H1 (cell line): ENCODE data around the gene PBX1. TPM values are rescaled to one million over a fixed set of nuclear protein-coding genes. Genes with fewer than 3 reads are reported as not detected.

Experiments
- CTCF ChIA-PET: fragments of 300-600 bp; sonication (Branson Sonifier 250); formaldehyde crosslinking; loops from one replicate; lab custom pipeline; 2021; ENCODE audit not compliant: partially characterized antibody; lab: Charles Lee
- POLR2A ChIA-PET: fragments of 300-600 bp; sonication (Branson Sonifier 250); formaldehyde crosslinking; loops from one replicate; lab custom pipeline; 2021; ENCODE audit warnings: inconsistent platforms; ENCODE audit not compliant: partially characterized antibody; lab: Charles Lee
- DNase-seq, 2 experiments: peaks; one replicate each; pipeline versions ENCODE4 v3.0.0 to v3.0.0-alpha.2; 2010 to 2022; ENCODE audit warnings: low spot score in 2 of 2, low read depth in 1 of 2, mixed read lengths in 1 of 2
- FAIRE-seq: peaks from 2 replicates; lab custom pipeline; 2011; peaks lifted over from hg19 to GRCh38; lab: Jason Lieb, UNC
- H2AFZ ChIP-seq: 2 replicates; pipeline ENCODE4 v1.8.1; 2012; ENCODE audit warnings: low read length, inconsistent platforms
- H2AK5ac ChIP-seq: 2 replicates; pipeline ENCODE4 v1.6.1; 2013; ENCODE audit warnings: low read depth, low read length
- H2BK120ac ChIP-seq: replicated peaks from 2 replicates; pipeline ENCODE3; 2013; ENCODE audit warnings: low read depth, low read length, inconsistent platforms
- H2BK12ac ChIP-seq: 2 replicates; pipeline ENCODE4 v1.6.1; 2013; ENCODE audit warnings: low read depth, low read length
- H2BK15ac ChIP-seq: 2 replicates; pipeline ENCODE4 v1.6.1; 2013; ENCODE audit warnings: low read length
- H2BK20ac ChIP-seq: 2 replicates; pipeline ENCODE4 v1.6.1; 2013; ENCODE audit warnings: low read length
- H2BK5ac ChIP-seq: 2 replicates; pipeline ENCODE4 v1.6.1; 2013; ENCODE audit warnings: low read depth, low read length
- H3K14ac ChIP-seq: 2 replicates; pipeline ENCODE4 v1.6.1; 2013; ENCODE audit warnings: inconsistent platforms; ENCODE audit not compliant: insufficient read length
- H3K18ac ChIP-seq: 2 replicates; pipeline ENCODE4 v1.6.1; 2013; ENCODE audit warnings: low read length; ENCODE audit errors: extremely low read depth
- H3K23ac ChIP-seq: 2 replicates; pipeline ENCODE4 v1.6.1; 2013; ENCODE audit warnings: inconsistent platforms; ENCODE audit not compliant: insufficient read length
- H3K23me2 ChIP-seq: 2 replicates; pipeline ENCODE4 v1.6.1; 2013; ENCODE audit warnings: low read depth, low read length
- H3K27ac ChIP-seq: 2 replicates; pipeline ENCODE4 v1.6.1; 2011; ENCODE audit warnings: low read depth, low read length, inconsistent platforms
- H3K27me3 ChIP-seq, 4 experiments: replicated peaks in 1 of 4; 1 replicate in 1 of 4; 2 replicates in 3 of 4; pipeline versions ENCODE4 v1.6.1 to v1.8.1; 2011 to 2013; ENCODE audit warnings: low read length in 3 of 4, mild to moderate bottlenecking in 3 of 4, inconsistent platforms in 2 of 4, mixed read lengths in 2 of 4, moderate library complexity in 1 of 4; ENCODE audit not compliant: control insufficient read depth in 3 of 4, insufficient read depth in 3 of 4; ENCODE audit errors: extremely low read depth in 1 of 4
- H3K36me3 ChIP-seq, 4 experiments: 2 replicates each; pipeline versions ENCODE4 v1.6.1 to v1.8.1; 2011 to 2013; ENCODE audit warnings: mild to moderate bottlenecking in 4 of 4, low read length in 3 of 4, moderate library complexity in 2 of 4, control low read depth in 1 of 4, inconsistent platforms in 1 of 4; ENCODE audit not compliant: insufficient read depth in 4 of 4, control insufficient read depth in 2 of 4
- H3K4ac ChIP-seq: replicated peaks from 2 replicates; pipeline ENCODE3; 2013; ENCODE audit warnings: low read length, low read depth, mixed read lengths, inconsistent platforms; ENCODE audit not compliant: insufficient read length
- H3K4me1 ChIP-seq, 4 experiments: replicated peaks in 1 of 4; 1 replicate in 1 of 4; 2 replicates in 3 of 4; pipeline versions ENCODE4 v1.6.1 to v1.8.1; 2011 to 2013; ENCODE audit warnings: low read length in 3 of 4, inconsistent platforms in 2 of 4, mixed read lengths in 1 of 4; ENCODE audit not compliant: insufficient read depth in 4 of 4, control insufficient read depth in 3 of 4
- H3K4me2 ChIP-seq, 2 experiments: 2 replicates each; pipeline versions ENCODE4 v1.6.1 to v1.8.1; 2011 to 2013; ENCODE audit warnings: low read depth in 2 of 2, low read length in 2 of 2, control low read depth in 1 of 2, inconsistent platforms in 1 of 2, mild to moderate bottlenecking in 1 of 2; ENCODE audit not compliant: insufficient read depth in 1 of 2
- H3K4me3 ChIP-seq, 4 experiments: fragments of 200-600, 300-600 bp in 1 of 4; sonication (generic), shearing (Covaris generic), sonication (Bioruptor Twin) in 1 of 4; 2 replicates each; pipeline versions ENCODE4 v1.5.1 to v1.8.1; 2011 to 2016; ENCODE audit warnings: low read length in 4 of 4, low read depth in 3 of 4, control low read depth in 2 of 4, inconsistent platforms in 2 of 4, mild to moderate bottlenecking in 2 of 4, mixed read lengths in 1 of 4, moderate library complexity in 1 of 4; ENCODE audit not compliant: insufficient read depth in 2 of 4; ENCODE audit errors: extremely low read depth in 1 of 4
- H3K56ac ChIP-seq: replicated peaks from 2 replicates; pipeline ENCODE3; 2013; ENCODE audit warnings: low read depth, mild to moderate bottlenecking, mixed read lengths, low read length, inconsistent platforms; ENCODE audit not compliant: insufficient read length
- H3K79me1 ChIP-seq: 2 replicates; pipeline ENCODE4 v1.6.1; 2013; ENCODE audit warnings: low read depth, low read length, control low read depth
- H3K79me2 ChIP-seq, 2 experiments: 2 replicates each; pipeline versions ENCODE4 v1.6.1 to v1.8.1; 2012 to 2013; ENCODE audit warnings: low read length in 2 of 2, mild to moderate bottlenecking in 2 of 2, inconsistent platforms in 1 of 2; ENCODE audit not compliant: insufficient read depth in 2 of 2, control insufficient read depth in 1 of 2
- H3K9ac ChIP-seq, 4 experiments: replicated peaks in 1 of 4; 1 replicate in 1 of 4; 2 replicates in 3 of 4; pipeline versions ENCODE4 v1.6.1 to v1.8.1; 2011 to 2013; ENCODE audit warnings: low read depth in 3 of 4, low read length in 3 of 4, control low read depth in 2 of 4, mild to moderate bottlenecking in 2 of 4, moderate library complexity in 2 of 4, inconsistent platforms in 1 of 4; ENCODE audit errors: extremely low read depth in 1 of 4
- H3K9me3 ChIP-seq, 2 experiments: 2 replicates each; pipeline versions ENCODE4 v1.6.1 to v1.8.1; 2012 to 2013; ENCODE audit warnings: mild to moderate bottlenecking in 2 of 2, moderate library complexity in 2 of 2, control low read depth in 1 of 2, inconsistent platforms in 1 of 2, low read depth in 1 of 2, low read length in 1 of 2, mixed read lengths in 1 of 2; ENCODE audit not compliant: insufficient read depth in 2 of 2
- H4K20me1 ChIP-seq, 2 experiments: replicated peaks in 1 of 2; 2 replicates each; pipeline versions ENCODE3 to v1.8.1; 2011 to 2013; ENCODE audit warnings: inconsistent platforms in 2 of 2, low read length in 2 of 2, mild to moderate bottlenecking in 1 of 2; ENCODE audit not compliant: insufficient read depth in 2 of 2, control insufficient read depth in 1 of 2
- H4K5ac ChIP-seq: 2 replicates; pipeline ENCODE4 v1.6.1; 2013; ENCODE audit warnings: low read length, low read depth, mixed read lengths, inconsistent platforms; ENCODE audit not compliant: insufficient read length
- H4K8ac ChIP-seq: 2 replicates; pipeline ENCODE4 v1.8.0; 2013; ENCODE audit warnings: mild to moderate bottlenecking, moderate library complexity, low read length, inconsistent platforms; ENCODE audit not compliant: insufficient read depth; ENCODE audit errors: extremely low read depth
- H4K91ac ChIP-seq: replicated peaks from 2 replicates; pipeline ENCODE3; 2013; ENCODE audit warnings: low read length, mixed read lengths, inconsistent platforms; ENCODE audit not compliant: insufficient read length
- CBX8 ChIP-seq: fragments of 300-800, 300-1000 bp; sonication (generic); IDR thresholded peaks from 2 replicates; pipeline ENCODE4 v1.7.1; 2016; ENCODE audit warnings: low read depth, low read length, borderline replicate concordance
- CHD1 ChIP-seq: IDR thresholded peaks from 2 replicates; pipeline ENCODE4 v1.6.1; 2012; ENCODE audit warnings: low read depth, low read length, improper control_type of control experiment
- CREB1 ChIP-seq: IDR thresholded peaks from 2 replicates; pipeline ENCODE4 v1.6.1; 2012; ENCODE audit warnings: inconsistent platforms
- SP4 ChIP-seq: IDR thresholded peaks from 2 replicates; pipeline ENCODE4 v1.6.1; 2012; ENCODE audit warnings: low read length, inconsistent platforms
- WGBS, 2 experiments: shearing (Covaris generic) in 1 of 2; methylation state at CpG; one replicate each; pipeline versions ENCODE4 v1.1.6 to v1.1.7; 2013 to 2015; ENCODE audit warnings: low lambda C conversion rate in 2 of 2, mixed read lengths in 2 of 2, inconsistent platforms in 1 of 2, low coverage in 1 of 2, missing lambda C conversion rate in 1 of 2; ENCODE audit not compliant: insufficient replicate concordance in 2 of 2, insufficient coverage in 1 of 2, insufficient read length in 1 of 2; ENCODE audit errors: extremely low coverage in 1 of 2, missing lambda C conversion rate in 1 of 2; 5-methylcytosine and 5-hydroxymethylcytosine counted together
- polyA plus RNA-seq, 7 experiments: library from polyadenylated mRNA; depleted of rRNA in 3 of 7; stranded (reverse) in 5 of 7; unstranded in 2 of 7; fragments of >200 nt in 5 of 7; fragments of 200-250 nt in 2 of 7; gene quantifications; 1 replicate in 5 of 7; 2 replicates in 1 of 7; 4 replicates in 1 of 7; pipeline versions ENCODE4 v1.2.1 to v1.2.3, GENCODE V29; 2011 to 2013; ENCODE audit warnings: missing spikeins in 2 of 7, mixed read lengths in 2 of 7
- total RNA-seq: library from RNA; stranded (reverse); fragmentation: NEBNext Ultra II Directional; extraction: Animal tissue kit (Norgen Biotek cat#: 25700); gene quantifications from 2 replicates; pipeline ENCODE4 v1.2.1, GENCODE V29; 2021

PBX1 gene
- total and polyA plus RNA-seq, 2 of the 8 experiments (the other 6 are each of a cell fraction or from before 2014, with no cell fraction given) = 87.4 to 124 TPM

DNA sequence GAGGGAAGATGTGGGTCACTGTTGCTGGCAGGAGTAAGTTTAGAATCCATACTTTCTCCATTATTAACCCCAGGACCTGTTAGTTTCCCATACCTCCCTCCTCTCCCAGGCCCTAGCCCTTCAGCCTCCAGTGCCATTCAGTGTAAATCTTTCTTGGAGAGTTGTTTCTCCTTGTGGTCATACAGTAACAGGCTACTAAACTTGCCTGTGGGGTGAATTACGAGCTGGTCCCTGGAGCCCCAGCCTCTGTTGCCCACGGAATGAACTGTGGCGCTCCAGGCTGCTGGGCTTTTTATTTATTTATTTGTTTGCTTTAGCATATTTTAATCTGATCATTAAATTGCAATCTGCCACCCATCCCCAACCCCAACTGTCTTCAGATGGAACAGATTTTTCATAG, 305.2 kb downstream of the PBX1 start:
- no peak overlapping the region for H4K8ac ChIP-seq
- no peak for FAIRE-seq
- no peaks in the 10 kb centered on the region for H4K20me1 ChIP-seq
- H3K14ac ChIP-seq = no peak overlapping the region
- H3K9me3 ChIP-seq = no peaks in the 10 kb centered on the region
- ChIA-PET CTCF (no interaction called here), POLR2A (interaction anchor here (1.4 kb wide), 1 partner anchor 27 kb away, joined by 3 read pairs; no protein-coding TSS in a partner anchor)
- H3K23ac ChIP-seq = no peak overlapping the region
- no peak overlapping the region for H2AFZ ChIP-seq
- no peak overlapping the region for H3K18ac ChIP-seq
- no peak overlapping the region for H3K4ac ChIP-seq
- H2BK20ac ChIP-seq = no peak overlapping the region
- H4K5ac ChIP-seq = no peak overlapping the region
- WGBS, 2 experiments = 91% methylated on average over 3 of the region's 3 CpGs; no CpG with 5 or more reads in 1 of the 2 experiments
- H2BK120ac ChIP-seq = no peak overlapping the region
- no peaks in the 10 kb centered on the region for H3K36me3 ChIP-seq
- H3K79me1 ChIP-seq = no peaks in the 10 kb centered on the region
- no peak overlapping the region for H2BK15ac ChIP-seq
- H3K4me1 ChIP-seq = no peaks in the 10 kb centered on the region
- no peak overlapping the region for H3K4me2 ChIP-seq
- no peak overlapping the region for H2BK12ac ChIP-seq
- H3K27ac ChIP-seq = no peak overlapping the region
- no peak overlapping the region for H2AK5ac ChIP-seq
- no peak for TF ChIP-seq CHD1
- no peak for TF ChIP-seq CBX8
- TF ChIP-seq CREB1 = no peak
- TF ChIP-seq SP4 = no peak
- no peak overlapping the region for H3K4me3 ChIP-seq
- H3K56ac ChIP-seq = no peak overlapping the region
- H3K27me3 ChIP-seq = no peaks in the 10 kb centered on the region; a peak in 1 of 7 replicates
- H4K91ac ChIP-seq = no peak overlapping the region
- H3K23me2 ChIP-seq = no peaks in the 10 kb centered on the region
- no peak for DNase-seq
- no peaks in the 10 kb centered on the region for H3K79me2 ChIP-seq
- H2BK5ac ChIP-seq = no peak overlapping the region
- H3K9ac ChIP-seq = no peak overlapping the region
